HEK293 (cell line): ENCODE data around the gene BMAL1.

Experiments used
- CTCF ChIA-PET: fragments of 350-600 bp; formaldehyde crosslinking; extraction: SDS; loops from one replicate; lab custom pipeline; 2021; ENCODE audit warnings: antibody characterized with exemption; lab: Yijun Ruan, JAX
- POLR2A ChIA-PET: fragments of 300-600 bp; formaldehyde crosslinking; extraction: SDS; loops from one replicate; lab custom pipeline; 2020; ENCODE audit warnings: antibody characterized with exemption, inconsistent platforms; lab: Yijun Ruan, JAX
- H3K27ac ChIP-seq: fragments of 200-500 bp; sonication (Bioruptor generic); 2 replicates; pipeline ENCODE4 v1.5.1; 2014; ENCODE audit warnings: low read depth, low read length, control low read depth, inconsistent platforms; ENCODE audit errors: extremely low read depth
- H3K36me3 ChIP-seq, 2 experiments: fragments of 200-500 bp in 1 of 2; sonication (Bioruptor generic) in 1 of 2; 1 replicate in 1 of 2; 2 replicates in 1 of 2; pipeline ENCODE4 v1.5.1; 2014 to 2017; ENCODE audit warnings: inconsistent platforms in 2 of 2, low read length in 2 of 2; ENCODE audit not compliant: control insufficient read depth in 2 of 2, insufficient read depth in 1 of 2
- H3K4me1 ChIP-seq: fragments of 200-500 bp; sonication (Bioruptor generic); 2 replicates; pipeline ENCODE4 v1.5.1; 2014; ENCODE audit warnings: mild to moderate bottlenecking, low read length, inconsistent platforms; ENCODE audit not compliant: control insufficient read depth, insufficient read depth
- H3K4me3 ChIP-seq: 2 replicates; pipeline ENCODE4 v1.5.1; 2011; ENCODE audit warnings: low read depth, mild to moderate bottlenecking, control low read depth, low read length, moderate library complexity
- H3K9me3 ChIP-seq: fragments of 200-500 bp; sonication (Bioruptor generic); 2 replicates; pipeline ENCODE4 v1.5.1; 2014; ENCODE audit warnings: low read depth, low read length, inconsistent platforms; ENCODE audit not compliant: control insufficient read depth, insufficient read depth
- ATF2 ChIP-seq: fragments of 450-650 bp; formaldehyde crosslinking; IDR thresholded peaks from 2 replicates; pipeline ENCODE4 v1.5.1; 2016; ENCODE audit warnings: missing biosample characterization, missing genetic modification characterization, low read depth
- ELK4 ChIP-seq: IDR thresholded peaks from 2 replicates; pipeline ENCODE4 v1.6.1; 2011; ENCODE audit warnings: mild to moderate bottlenecking, low read depth, low read length, borderline replicate concordance
- KLF10 ChIP-seq: fragments of 450-650 bp; IDR thresholded peaks from 2 replicates; pipeline ENCODE4 v1.5.1; 2018; ENCODE audit warnings: missing biosample characterization, mild to moderate bottlenecking, missing genetic modification characterization
- MZF1 ChIP-seq: fragments of 450-650 bp; formaldehyde crosslinking; IDR thresholded peaks from 2 replicates; pipeline ENCODE4 v1.5.1; 2017; ENCODE audit warnings: missing biosample characterization, missing genetic modification characterization, borderline replicate concordance
- RBAK ChIP-seq: fragments of 450-650 bp; formaldehyde crosslinking; IDR thresholded peaks from 2 replicates; pipeline ENCODE4 v1.5.1; 2016; ENCODE audit warnings: missing biosample characterization, missing genetic modification characterization
- TCF7L2 ChIP-seq: IDR thresholded peaks from 2 replicates; pipeline ENCODE4 v1.6.1; 2011; ENCODE audit warnings: low read depth, mild to moderate bottlenecking, inconsistent platforms, low read length, moderate library complexity, borderline replicate concordance
- ZBTB11 ChIP-seq: fragments of 450-650 bp; formaldehyde crosslinking; conservative IDR thresholded peaks from 2 replicates; pipeline ENCODE4 v1.5.1; 2016; ENCODE audit warnings: low read depth, missing biosample characterization, missing genetic modification characterization
- ZBTB20 ChIP-seq: fragments of 450-650 bp; formaldehyde crosslinking; IDR thresholded peaks from 2 replicates; pipeline ENCODE4 v1.5.1; 2016; ENCODE audit warnings: missing biosample characterization, missing genetic modification characterization
- ZBTB7A ChIP-seq: fragments of 450-650 bp; formaldehyde crosslinking; IDR thresholded peaks from 2 replicates; pipeline ENCODE4 v1.5.1; 2016; ENCODE audit warnings: low read depth, missing biosample characterization, missing genetic modification characterization
- ZFP41 ChIP-seq: fragments of 450-650 bp; formaldehyde crosslinking; IDR thresholded peaks from 2 replicates; pipeline ENCODE4 v1.5.1; 2016; ENCODE audit warnings: missing biosample characterization, missing genetic modification characterization, borderline replicate concordance
- ZIC2 ChIP-seq: fragments of 450-650 bp; formaldehyde crosslinking; IDR thresholded peaks from 2 replicates; pipeline ENCODE4 v1.5.1; 2016; ENCODE audit warnings: missing biosample characterization, missing genetic modification characterization
- ZNF132 ChIP-seq: fragments of 450-650 bp; formaldehyde crosslinking; IDR thresholded peaks from 2 replicates; pipeline ENCODE4 v1.5.1; 2017; ENCODE audit warnings: missing biosample characterization, missing genetic modification characterization, borderline replicate concordance
- ZNF140 ChIP-seq: fragments of 450-650 bp; formaldehyde crosslinking; IDR thresholded peaks from 2 replicates; pipeline ENCODE4 v1.5.1; 2016; ENCODE audit warnings: missing biosample characterization, missing genetic modification characterization
- ZNF157 ChIP-seq: fragments of 450-650 bp; formaldehyde crosslinking; IDR thresholded peaks from 2 replicates; pipeline ENCODE4 v1.5.1; 2016; ENCODE audit warnings: missing biosample characterization, missing genetic modification characterization
- ZNF175 ChIP-seq: fragments of 450-650 bp; formaldehyde crosslinking; IDR thresholded peaks from 2 replicates; pipeline ENCODE4 v1.5.1; 2016; ENCODE audit warnings: missing biosample characterization, missing genetic modification characterization
- ZNF211 ChIP-seq: fragments of 450-650 bp; formaldehyde crosslinking; IDR thresholded peaks from 2 replicates; pipeline ENCODE4 v1.5.1; 2016; ENCODE audit warnings: low read depth, missing biosample characterization, missing genetic modification characterization
- ZNF292 ChIP-seq: fragments of 450-650 bp; formaldehyde crosslinking; IDR thresholded peaks from 2 replicates; pipeline ENCODE4 v1.5.1; 2016; ENCODE audit warnings: low read depth, missing biosample characterization, missing genetic modification characterization, borderline replicate concordance
- ZNF362 ChIP-seq: fragments of 450-650 bp; formaldehyde crosslinking; IDR thresholded peaks from 2 replicates; pipeline ENCODE4 v1.5.1; 2016; ENCODE audit warnings: missing biosample characterization, missing genetic modification characterization
- ZNF580 ChIP-seq: fragments of 450-650 bp; formaldehyde crosslinking; IDR thresholded peaks from 2 replicates; pipeline ENCODE4 v1.5.1; 2016; ENCODE audit warnings: missing biosample characterization, missing genetic modification characterization
- ZNF600 ChIP-seq: fragments of 450-650 bp; formaldehyde crosslinking; IDR thresholded peaks from 2 replicates; pipeline ENCODE4 v1.5.1; 2016; ENCODE audit warnings: missing biosample characterization, missing genetic modification characterization
- ZSCAN23 ChIP-seq: fragments of 450-650 bp; formaldehyde crosslinking; IDR thresholded peaks from 2 replicates; pipeline ENCODE4 v1.5.1; 2016; ENCODE audit warnings: missing biosample characterization, missing genetic modification characterization
- TF ChIP-seq, protein P1 (sequence below): fragments of 450-650 bp; formaldehyde crosslinking; IDR thresholded peaks from 2 replicates; pipeline ENCODE4 v1.5.1; 2016; ENCODE audit warnings: missing biosample characterization, missing genetic modification characterization

BMAL1 gene

GRCh38 chr11:13297917-13298356 is 20.3 kb downstream of the BMAL1 start:
- ChIA-PET POLR2A (no interaction called here), CTCF (interaction anchor here (0.5 to 2.6 kb wide), 6 partner anchors 31 to 673 kb away, joined by 3 to 7 read pairs (median 5); no protein-coding TSS in a partner anchor)
- Histone ChIP-seq H3K27ac (no peak overlapping the region), H3K36me3 (no peaks in the 10 kb centered on the region), H3K4me1 (no peaks in the 10 kb centered on the region), H3K4me3 (no peak overlapping the region), H3K9me3 (no peaks in the 10 kb centered on the region)
- TF ChIP-seq KLF10 (tag by site-specific recombination) = no peak
- no peak for TF ChIP-seq ATF2 (tag by site-specific recombination)
- no peak for TF ChIP-seq ZFP41 (tag by site-specific recombination)
- TF ChIP-seq ZBTB20 = no peak
- TF ChIP-seq RBAK (tag by site-specific recombination) = no peak

GRCh38 chr11:13298765-13299164 is 21.2 kb downstream of the BMAL1 start:
- H3K9me3 ChIP-seq = no peaks in the 10 kb centered on the region
- no peaks in the 10 kb centered on the region for H3K4me1 ChIP-seq
- no peak overlapping the region for H3K27ac ChIP-seq
- no peak for TF ChIP-seq ZSCAN23 (tag by site-specific recombination)
- TF ChIP-seq ZIC2 (tag by site-specific recombination) = 0 out of 2 replicates have a peak, but pooled peaks have one; percentile 9
- H3K4me3 ChIP-seq = no peak overlapping the region
- CTCF ChIA-PET = interaction anchor here (0.6 to 2.6 kb wide), 5 partner anchors 37 to 672 kb away, joined by 4 to 7 read pairs (median 6); no protein-coding TSS in a partner anchor
- H3K36me3 ChIP-seq = no peaks in the 10 kb centered on the region
- POLR2A ChIA-PET = no interaction called here

DNA sequence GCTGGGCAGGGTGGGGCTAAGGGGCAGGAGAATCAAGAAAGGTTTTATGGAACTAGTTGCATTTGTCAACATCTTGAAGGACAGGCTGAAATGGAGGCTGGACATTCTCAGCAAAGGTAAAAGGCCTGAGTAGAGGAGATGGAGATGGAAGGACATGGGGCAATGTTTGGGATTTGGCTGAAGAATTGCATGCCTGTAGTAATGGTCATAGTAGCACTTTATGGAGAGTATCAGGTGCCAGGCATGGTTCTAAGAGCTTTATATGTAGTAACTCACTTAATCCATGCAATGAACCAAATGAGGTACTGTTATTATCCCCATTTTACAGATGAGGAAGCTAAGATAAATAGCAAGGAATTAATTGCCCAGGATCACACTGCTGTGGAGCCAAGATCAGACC is 23.9 kb downstream of the BMAL1 start:
- H3K9me3 ChIP-seq = no peaks in the 10 kb centered on the region
- no peak overlapping the region for H3K4me3 ChIP-seq
- H3K27ac ChIP-seq = no peak overlapping the region
- CTCF ChIA-PET = interaction anchor here (0.9 to 1.0 kb wide), 2 partner anchors 9 to 31 kb away, joined by 3 read pairs; no protein-coding TSS in a partner anchor
- POLR2A ChIA-PET = no interaction called here
- H3K36me3 ChIP-seq = no peaks in the 10 kb centered on the region
- H3K4me1 ChIP-seq = no peaks in the 10 kb centered on the region
- TF ChIP-seq ZNF292 (tag by site-specific recombination) (no peak), ZNF140 (tag by site-specific recombination) (no peak), TCF7L2 (no peak), ZNF211 (tag by site-specific recombination) (no peak), ZBTB7A (tag by site-specific recombination) (no peak), ELK4 (no peak), ZIC2 (tag by site-specific recombination) (no peak), ZNF157 (tag by site-specific recombination) (no peak), ZNF580 (tag by site-specific recombination) (no peak), ZNF132 (tag by site-specific recombination) (no peak), MZF1 (tag by site-specific recombination) (no peak), ZNF362 (no peak), ZNF175 (tag by site-specific recombination) (no peak), ZNF600 (tag by site-specific recombination) (no peak), ZBTB11 (tag by site-specific recombination) (no peak)
- TF ChIP-seq, protein P1, sequence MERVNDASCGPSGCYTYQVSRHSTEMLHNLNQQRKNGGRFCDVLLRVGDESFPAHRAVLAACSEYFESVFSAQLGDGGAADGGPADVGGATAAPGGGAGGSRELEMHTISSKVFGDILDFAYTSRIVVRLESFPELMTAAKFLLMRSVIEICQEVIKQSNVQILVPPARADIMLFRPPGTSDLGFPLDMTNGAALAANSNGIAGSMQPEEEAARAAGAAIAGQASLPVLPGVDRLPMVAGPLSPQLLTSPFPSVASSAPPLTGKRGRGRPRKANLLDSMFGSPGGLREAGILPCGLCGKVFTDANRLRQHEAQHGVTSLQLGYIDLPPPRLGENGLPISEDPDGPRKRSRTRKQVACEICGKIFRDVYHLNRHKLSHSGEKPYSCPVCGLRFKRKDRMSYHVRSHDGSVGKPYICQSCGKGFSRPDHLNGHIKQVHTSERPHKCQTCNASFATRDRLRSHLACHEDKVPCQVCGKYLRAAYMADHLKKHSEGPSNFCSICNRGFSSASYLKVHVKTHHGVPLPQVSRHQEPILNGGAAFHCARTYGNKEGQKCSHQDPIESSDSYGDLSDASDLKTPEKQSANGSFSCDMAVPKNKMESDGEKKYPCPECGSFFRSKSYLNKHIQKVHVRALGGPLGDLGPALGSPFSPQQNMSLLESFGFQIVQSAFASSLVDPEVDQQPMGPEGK (tag by site-specific recombination) = no peak
